Measurements from ENCODE around the gene PPT2. TPM values are rescaled to one million over a fixed set of nuclear protein-coding genes. Genes with fewer than 3 reads are reported as not detected.
A peak's percentile ranks its signal among the peaks of the same experiment; 100 is the strongest.

Gene PPT2
- total and polyA plus RNA-seq, 2 of the 13 experiments (the other 11 are each of a cell fraction or from before 2014, with no cell fraction given) = 39.2 to 61.8 TPM

- TF ChIP-seq GMEB2 (CRISPR knock-in tag; IDR thresholded peaks at IDR 0.05; ENCODE audit: low read depth) = no peak
- no peak; the same call in 1 of the 2 replicates for TF ChIP-seq ZBTB7B (CRISPR knock-in tag; IDR thresholded peaks at IDR 0.05)
- TF ChIP-seq ZNF784 (CRISPR knock-in tag; IDR thresholded peaks at IDR 0.05; ENCODE audit: borderline replicate concordance) = no peak
- no peak for TF ChIP-seq ZNF570 (CRISPR knock-in tag; IDR thresholded peaks at IDR 0.05; ENCODE audit: borderline replicate concordance)
- no peak for TF ChIP-seq ZSCAN25 (CRISPR knock-in tag; IDR thresholded peaks at IDR 0.05)
- TF ChIP-seq PBX3 (CRISPR knock-in tag; IDR thresholded peaks at IDR 0.05; ENCODE audit: borderline replicate concordance) = no peak
- TF ChIP-seq, protein P1, sequence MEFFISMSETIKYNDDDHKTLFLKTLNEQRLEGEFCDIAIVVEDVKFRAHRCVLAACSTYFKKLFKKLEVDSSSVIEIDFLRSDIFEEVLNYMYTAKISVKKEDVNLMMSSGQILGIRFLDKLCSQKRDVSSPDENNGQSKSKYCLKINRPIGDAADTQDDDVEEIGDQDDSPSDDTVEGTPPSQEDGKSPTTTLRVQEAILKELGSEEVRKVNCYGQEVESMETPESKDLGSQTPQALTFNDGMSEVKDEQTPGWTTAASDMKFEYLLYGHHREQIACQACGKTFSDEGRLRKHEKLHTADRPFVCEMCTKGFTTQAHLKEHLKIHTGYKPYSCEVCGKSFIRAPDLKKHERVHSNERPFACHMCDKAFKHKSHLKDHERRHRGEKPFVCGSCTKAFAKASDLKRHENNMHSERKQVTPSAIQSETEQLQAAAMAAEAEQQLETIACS (CRISPR knock-in tag; IDR thresholded peaks at IDR 0.05) = no peak
- peak; percentile 73; the same call in 1 of the 2 replicates for TF ChIP-seq ZNF607 (CRISPR knock-in tag; IDR thresholded peaks at IDR 0.05; ENCODE audit: borderline replicate concordance)
- TF ChIP-seq ZNF605 (CRISPR knock-in tag; IDR thresholded peaks at IDR 0.05) = peak; percentile 67; the same call in 1 of the 2 replicates
- TF ChIP-seq ZBTB49 (CRISPR knock-in tag; IDR thresholded peaks at IDR 0.05; ENCODE audit: borderline replicate concordance) = no peak; the same call in 1 of the 2 replicates
- no peak for TF ChIP-seq BHLHE40 (IDR thresholded peaks at IDR 0.05; ENCODE audit: low read length)
- TF ChIP-seq ZNF776 (CRISPR knock-in tag; IDR thresholded peaks at IDR 0.05) = no peak
- no peak for TF ChIP-seq TOPORS (CRISPR knock-in tag; IDR thresholded peaks at IDR 0.05)
- 0 out of 2 replicates have a peak, but pooled peaks have one; percentile 46 for TF ChIP-seq ZNF431 (CRISPR knock-in tag; IDR thresholded peaks at IDR 0.05; ENCODE audit: borderline replicate concordance, low read depth)
- TF ChIP-seq JDP2 (CRISPR knock-in tag; IDR thresholded peaks at IDR 0.05; ENCODE audit: borderline replicate concordance) = no peak
- peak; percentile 78; the same call in 1 of the 2 replicates for TF ChIP-seq ATF1 (CRISPR knock-in tag; IDR thresholded peaks at IDR 0.05)
- TF ChIP-seq ZNF850 (CRISPR knock-in tag; conservative IDR thresholded peaks at IDR 0.05) = no peak
- TF ChIP-seq ATRX (CRISPR knock-in tag; IDR thresholded peaks at IDR 0.05; ENCODE audit: borderline replicate concordance) = no peak
- TF ChIP-seq ZNF232 (CRISPR knock-in tag; IDR thresholded peaks at IDR 0.05; ENCODE audit: borderline replicate concordance) = no peak
- no peak for TF ChIP-seq TCF7L2 (IDR thresholded peaks at IDR 0.05; ENCODE audit: low read depth, low read length)
- TF ChIP-seq CREM (IDR thresholded peaks at IDR 0.05) = peak; percentile 63
- no peak for TF ChIP-seq CREM (CRISPR knock-in tag; IDR thresholded peaks at IDR 0.05)
These were observed 23.3 kb downstream of the PPT2 start (continued) for GRCh38 chr6:32177183-32177787.
